ENCODE data around the gene LRBA. TPM values are rescaled to one million over a fixed set of nuclear protein-coding genes. Genes with fewer than 3 reads are reported as not detected.

Gene LRBA
- total and polyA plus RNA-seq, 9 of the 15 experiments (the other 6 are each of a cell fraction or from before 2014, with no cell fraction given) = 24.2 to 88.7 (median 59.7) TPM

DNA sequence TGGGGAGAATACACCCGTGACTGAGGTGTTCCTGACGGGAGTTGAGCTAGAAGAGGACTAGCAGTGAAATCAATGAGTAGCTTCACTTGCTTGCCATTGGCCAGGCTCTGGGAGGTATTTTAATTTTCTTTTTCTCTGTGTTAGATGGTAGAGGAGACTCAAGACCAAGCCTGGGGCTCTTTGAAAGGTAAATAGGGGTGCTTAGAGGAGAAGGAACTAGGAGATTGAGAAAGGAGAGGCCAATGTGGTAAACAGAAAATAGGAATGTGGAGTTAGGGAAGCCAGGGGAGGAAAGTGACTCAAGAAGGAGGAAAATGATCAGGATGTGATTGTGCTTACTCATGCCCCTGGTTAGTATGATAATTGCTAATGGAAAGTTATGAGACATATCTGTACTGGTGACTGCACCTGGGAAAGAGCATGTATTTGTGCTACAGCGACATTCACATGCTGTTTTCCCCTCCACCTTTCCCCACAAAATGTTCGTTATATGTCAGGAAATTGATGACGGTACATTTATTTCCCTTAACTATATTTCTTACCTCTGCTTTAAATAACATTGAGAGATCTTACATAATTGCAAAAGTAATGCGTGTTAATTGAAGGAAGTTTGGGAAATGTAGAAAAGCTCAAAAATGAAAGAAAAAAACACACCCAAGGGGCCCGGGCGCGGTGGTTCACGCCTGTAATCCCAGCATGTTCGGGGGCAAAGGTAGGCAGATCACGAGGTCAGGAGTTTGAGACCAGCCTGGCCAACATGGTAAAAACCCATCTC, 16.9 kb upstream of the LRBA start (continued):
- TF ChIP-seq ARNT (IDR thresholded peaks at IDR 0.05) = peak; percentile 54 to 93; a peak in 3 of 4 replicates
- no peak for TF ChIP-seq ZNF668 (CRISPR knock-in tag; IDR thresholded peaks at IDR 0.05)
- peak; percentile 91 for TF ChIP-seq MAFF (IDR thresholded peaks at IDR 0.05; ENCODE audit: low read length)
- TF ChIP-seq, protein P1, sequence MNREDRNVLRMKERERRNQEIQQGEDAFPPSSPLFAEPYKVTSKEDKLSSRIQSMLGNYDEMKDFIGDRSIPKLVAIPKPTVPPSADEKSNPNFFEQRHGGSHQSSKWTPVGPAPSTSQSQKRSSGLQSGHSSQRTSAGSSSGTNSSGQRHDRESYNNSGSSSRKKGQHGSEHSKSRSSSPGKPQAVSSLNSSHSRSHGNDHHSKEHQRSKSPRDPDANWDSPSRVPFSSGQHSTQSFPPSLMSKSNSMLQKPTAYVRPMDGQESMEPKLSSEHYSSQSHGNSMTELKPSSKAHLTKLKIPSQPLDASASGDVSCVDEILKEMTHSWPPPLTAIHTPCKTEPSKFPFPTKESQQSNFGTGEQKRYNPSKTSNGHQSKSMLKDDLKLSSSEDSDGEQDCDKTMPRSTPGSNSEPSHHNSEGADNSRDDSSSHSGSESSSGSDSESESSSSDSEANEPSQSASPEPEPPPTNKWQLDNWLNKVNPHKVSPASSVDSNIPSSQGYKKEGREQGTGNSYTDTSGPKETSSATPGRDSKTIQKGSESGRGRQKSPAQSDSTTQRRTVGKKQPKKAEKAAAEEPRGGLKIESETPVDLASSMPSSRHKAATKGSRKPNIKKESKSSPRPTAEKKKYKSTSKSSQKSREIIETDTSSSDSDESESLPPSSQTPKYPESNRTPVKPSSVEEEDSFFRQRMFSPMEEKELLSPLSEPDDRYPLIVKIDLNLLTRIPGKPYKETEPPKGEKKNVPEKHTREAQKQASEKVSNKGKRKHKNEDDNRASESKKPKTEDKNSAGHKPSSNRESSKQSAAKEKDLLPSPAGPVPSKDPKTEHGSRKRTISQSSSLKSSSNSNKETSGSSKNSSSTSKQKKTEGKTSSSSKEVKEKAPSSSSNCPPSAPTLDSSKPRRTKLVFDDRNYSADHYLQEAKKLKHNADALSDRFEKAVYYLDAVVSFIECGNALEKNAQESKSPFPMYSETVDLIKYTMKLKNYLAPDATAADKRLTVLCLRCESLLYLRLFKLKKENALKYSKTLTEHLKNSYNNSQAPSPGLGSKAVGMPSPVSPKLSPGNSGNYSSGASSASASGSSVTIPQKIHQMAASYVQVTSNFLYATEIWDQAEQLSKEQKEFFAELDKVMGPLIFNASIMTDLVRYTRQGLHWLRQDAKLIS (CRISPR knock-in tag; IDR thresholded peaks at IDR 0.05) = no peak
- TF ChIP-seq MCM2 (IDR thresholded peaks at IDR 0.05; ENCODE audit: low read depth) = no peak
- no peak for TF ChIP-seq PHF20 (IDR thresholded peaks at IDR 0.05; ENCODE audit: partially characterized antibody)
- peak; percentile 48 for TF ChIP-seq MEIS2 (IDR thresholded peaks at IDR 0.05; ENCODE audit: partially characterized antibody)
- TF ChIP-seq TAF15 (IDR thresholded peaks at IDR 0.05; ENCODE audit: low read depth, low read length) = no peak
- TF ChIP-seq, protein P2, sequence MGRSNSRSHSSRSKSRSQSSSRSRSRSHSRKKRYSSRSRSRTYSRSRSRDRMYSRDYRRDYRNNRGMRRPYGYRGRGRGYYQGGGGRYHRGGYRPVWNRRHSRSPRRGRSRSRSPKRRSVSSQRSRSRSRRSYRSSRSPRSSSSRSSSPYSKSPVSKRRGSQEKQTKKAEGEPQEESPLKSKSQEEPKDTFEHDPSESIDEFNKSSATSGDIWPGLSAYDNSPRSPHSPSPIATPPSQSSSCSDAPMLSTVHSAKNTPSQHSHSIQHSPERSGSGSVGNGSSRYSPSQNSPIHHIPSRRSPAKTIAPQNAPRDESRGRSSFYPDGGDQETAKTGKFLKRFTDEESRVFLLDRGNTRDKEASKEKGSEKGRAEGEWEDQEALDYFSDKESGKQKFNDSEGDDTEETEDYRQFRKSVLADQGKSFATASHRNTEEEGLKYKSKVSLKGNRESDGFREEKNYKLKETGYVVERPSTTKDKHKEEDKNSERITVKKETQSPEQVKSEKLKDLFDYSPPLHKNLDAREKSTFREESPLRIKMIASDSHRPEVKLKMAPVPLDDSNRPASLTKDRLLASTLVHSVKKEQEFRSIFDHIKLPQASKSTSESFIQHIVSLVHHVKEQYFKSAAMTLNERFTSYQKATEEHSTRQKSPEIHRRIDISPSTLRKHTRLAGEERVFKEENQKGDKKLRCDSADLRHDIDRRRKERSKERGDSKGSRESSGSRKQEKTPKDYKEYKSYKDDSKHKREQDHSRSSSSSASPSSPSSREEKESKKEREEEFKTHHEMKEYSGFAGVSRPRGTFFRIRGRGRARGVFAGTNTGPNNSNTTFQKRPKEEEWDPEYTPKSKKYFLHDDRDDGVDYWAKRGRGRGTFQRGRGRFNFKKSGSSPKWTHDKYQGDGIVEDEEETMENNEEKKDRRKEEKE (IDR thresholded peaks at IDR 0.05; ENCODE audit: borderline replicate concordance in 1 of 2, control insufficient read depth in 1 of 2, low read depth in 2 of 2, low read length in 1 of 2) = no peak
- no peak for TF ChIP-seq NEUROD1 (IDR thresholded peaks at IDR 0.05; ENCODE audit: borderline replicate concordance, low read depth, low read length, partially characterized antibody)
- TF ChIP-seq ZC3H4 (CRISPR knock-in tag; IDR thresholded peaks at IDR 0.05; ENCODE audit: borderline replicate concordance) = no peak
- TF ChIP-seq, protein P3, sequence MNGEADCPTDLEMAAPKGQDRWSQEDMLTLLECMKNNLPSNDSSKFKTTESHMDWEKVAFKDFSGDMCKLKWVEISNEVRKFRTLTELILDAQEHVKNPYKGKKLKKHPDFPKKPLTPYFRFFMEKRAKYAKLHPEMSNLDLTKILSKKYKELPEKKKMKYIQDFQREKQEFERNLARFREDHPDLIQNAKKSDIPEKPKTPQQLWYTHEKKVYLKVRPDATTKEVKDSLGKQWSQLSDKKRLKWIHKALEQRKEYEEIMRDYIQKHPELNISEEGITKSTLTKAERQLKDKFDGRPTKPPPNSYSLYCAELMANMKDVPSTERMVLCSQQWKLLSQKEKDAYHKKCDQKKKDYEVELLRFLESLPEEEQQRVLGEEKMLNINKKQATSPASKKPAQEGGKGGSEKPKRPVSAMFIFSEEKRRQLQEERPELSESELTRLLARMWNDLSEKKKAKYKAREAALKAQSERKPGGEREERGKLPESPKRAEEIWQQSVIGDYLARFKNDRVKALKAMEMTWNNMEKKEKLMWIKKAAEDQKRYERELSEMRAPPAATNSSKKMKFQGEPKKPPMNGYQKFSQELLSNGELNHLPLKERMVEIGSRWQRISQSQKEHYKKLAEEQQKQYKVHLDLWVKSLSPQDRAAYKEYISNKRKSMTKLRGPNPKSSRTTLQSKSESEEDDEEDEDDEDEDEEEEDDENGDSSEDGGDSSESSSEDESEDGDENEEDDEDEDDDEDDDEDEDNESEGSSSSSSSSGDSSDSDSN (IDR thresholded peaks at IDR 0.05; ENCODE audit: borderline replicate concordance in 1 of 2, low read depth in 2 of 2, low read length in 2 of 2) = no peak
- TF ChIP-seq SIN3A (IDR thresholded peaks at IDR 0.05; ENCODE audit: borderline replicate concordance in 2 of 2, control insufficient read depth in 1 of 2, low read depth in 2 of 2, low read length in 2 of 2) = no peak
- TF ChIP-seq, protein P4, sequence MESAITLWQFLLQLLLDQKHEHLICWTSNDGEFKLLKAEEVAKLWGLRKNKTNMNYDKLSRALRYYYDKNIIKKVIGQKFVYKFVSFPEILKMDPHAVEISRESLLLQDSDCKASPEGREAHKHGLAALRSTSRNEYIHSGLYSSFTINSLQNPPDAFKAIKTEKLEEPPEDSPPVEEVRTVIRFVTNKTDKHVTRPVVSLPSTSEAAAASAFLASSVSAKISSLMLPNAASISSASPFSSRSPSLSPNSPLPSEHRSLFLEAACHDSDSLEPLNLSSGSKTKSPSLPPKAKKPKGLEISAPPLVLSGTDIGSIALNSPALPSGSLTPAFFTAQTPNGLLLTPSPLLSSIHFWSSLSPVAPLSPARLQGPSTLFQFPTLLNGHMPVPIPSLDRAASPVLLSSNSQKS (CRISPR knock-in tag; IDR thresholded peaks at IDR 0.05) = no peak
- TF ChIP-seq FOS (IDR thresholded peaks at IDR 0.05; ENCODE audit: extremely low read depth, insufficient read length) = peak; percentile 9
- no peak for TF ChIP-seq HCFC1 (IDR thresholded peaks at IDR 0.05; ENCODE audit: low read depth, low read length)

Data from K562 (cell line).